ENCODE measurements around the gene IQSEC3.
"Not testable (repeated sequence)": the region's sequence is repeated elsewhere in the genome, so short reads cannot be mapped to it uniquely, and the experiment has no call there.

DNA sequence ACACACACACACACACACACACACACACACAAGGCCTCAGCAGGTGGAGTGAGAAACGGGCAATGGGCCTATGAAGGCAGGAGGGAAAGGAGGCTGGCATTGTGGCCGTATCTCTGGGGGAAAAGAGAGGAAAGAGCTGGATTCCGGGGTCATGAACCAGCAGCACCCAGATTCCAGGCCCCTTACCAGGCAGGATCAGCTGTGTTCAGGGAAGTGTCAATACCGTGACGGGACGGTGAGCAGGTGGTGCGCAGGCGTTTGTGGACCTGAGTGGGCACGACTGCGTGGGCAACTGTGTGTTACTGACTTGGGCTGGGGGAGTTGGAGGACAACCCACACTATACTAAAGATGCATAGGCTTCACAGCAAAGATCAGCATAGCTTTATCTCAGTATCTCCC, 9.5 kb downstream of the IQSEC3 start:
- TF ChIP-seq BHLHE40 (IDR thresholded peaks at IDR 0.05; ENCODE audit: borderline replicate concordance); ARNT (IDR thresholded peaks at IDR 0.05); L3MBTL2 (conservative IDR thresholded peaks at IDR 0.05): not testable (repeated sequence)
